B cell (primary cell): ENCODE data around the gene SWT1. TPM values are rescaled to one million over a fixed set of nuclear protein-coding genes. Genes with fewer than 3 reads are reported as not detected.

Source experiments
- ATAC-seq: fragments of 200-7000 bp; cut with Tn5 transposase; one replicate; pipeline ENCODE4 v1.10.0; 2021; ENCODE audit warnings: low read depth, mild to moderate bottlenecking, moderate number of reproducible peaks, moderate library complexity
- CTCF ChIA-PET: fragments of 350-600 bp; sonication (Branson Sonifier 250); formaldehyde crosslinking; loops from one replicate; lab custom pipeline; 2021; ENCODE audit warnings: antibody characterized with exemption, inconsistent platforms; lab: Charles Lee
- POLR2A ChIA-PET: fragments of 350-600 bp; sonication (Branson Sonifier 250); formaldehyde crosslinking; loops from one replicate; lab custom pipeline; 2021; ENCODE audit warnings: antibody characterized with exemption; lab: Charles Lee
- DNase-seq: peaks from one replicate; pipeline ENCODE4 v3.0.0; 2013
- H2AFZ ChIP-seq: 2 replicates; pipeline ENCODE4 v1.6.1; 2012; ENCODE audit warnings: mild to moderate bottlenecking, low read depth, low read length; ENCODE audit not compliant: insufficient read depth, poor library complexity, severe bottlenecking
- H3K27ac ChIP-seq, 2 donors: 1 replicate in 1 of 2; 2 replicates in 1 of 2; pipeline ENCODE4 v1.5.1; 2012 to 2013; ENCODE audit warnings: low read length in 2 of 2, mild to moderate bottlenecking in 2 of 2, moderate library complexity in 1 of 2
- H3K27me3 ChIP-seq, 4 experiments: fragments of 200-600 bp in 1 of 4; sonication (generic) in 1 of 4; replicated peaks in 1 of 4; 1 replicate in 2 of 4; 2 replicates in 2 of 4; pipeline versions ENCODE4 v1.6.1 to v1.7.0; 2013 to 2016; ENCODE audit warnings: low read length in 3 of 4, mild to moderate bottlenecking in 2 of 4, mixed read lengths in 1 of 4, moderate library complexity in 1 of 4; ENCODE audit not compliant: insufficient read depth in 4 of 4, control insufficient read depth in 3 of 4; ENCODE audit errors: control extremely low read depth in 1 of 4
- H3K36me3 ChIP-seq, 2 experiments: replicated peaks in 1 of 2; 1 replicate in 1 of 2; 2 replicates in 1 of 2; pipeline versions ENCODE4 v1.6.1 to v1.7.1; 2013; ENCODE audit warnings: low read length in 1 of 2; ENCODE audit not compliant: insufficient read depth in 2 of 2, control insufficient read depth in 1 of 2; ENCODE audit errors: control extremely low read depth in 1 of 2, extremely low read depth in 1 of 2
- H3K4me1 ChIP-seq, 2 donors: fragments of 200-600 bp in 1 of 2; sonication (generic) in 1 of 2; 1 replicate in 1 of 2; 2 replicates in 1 of 2; pipeline versions ENCODE4 v1.5.1 to v1.6.1; 2013 to 2017; ENCODE audit warnings: low read length in 2 of 2; ENCODE audit not compliant: control insufficient read depth in 2 of 2, insufficient read depth in 2 of 2
- H3K4me2 ChIP-seq: replicated peaks from 2 replicates; pipeline ENCODE3; 2012; ENCODE audit warnings: mild to moderate bottlenecking, low read depth, low read length; ENCODE audit not compliant: poor library complexity, severe bottlenecking
- H3K4me3 ChIP-seq, 5 experiments: fragments of 200-600 bp in 1 of 5; sonication (generic) in 1 of 5; 1 replicate in 3 of 5; 2 replicates in 2 of 5; pipeline versions ENCODE4 v1.5.1 to v1.7.0; 2011 to 2016; ENCODE audit warnings: low read length in 4 of 5, mild to moderate bottlenecking in 4 of 5, low read depth in 2 of 5, control low read depth in 1 of 5, moderate library complexity in 1 of 5; ENCODE audit not compliant: insufficient read depth in 1 of 5; ENCODE audit errors: control extremely low read depth in 1 of 5, extremely low read depth in 1 of 5
- H3K79me2 ChIP-seq: fragments of 200-600 bp; sonication (generic); one replicate; pipeline ENCODE4 v1.6.0; 2016; ENCODE audit warnings: low read length; ENCODE audit not compliant: control insufficient read depth, insufficient read depth
- H3K9ac ChIP-seq: fragments of 200-600 bp; sonication (generic); 2 replicates; pipeline ENCODE4 v1.6.1; 2017; ENCODE audit warnings: mild to moderate bottlenecking, low read length, moderate library complexity
- H3K9me3 ChIP-seq, 3 donors: one replicate each; pipeline versions ENCODE4 v1.6.1 to v1.7.1; 2013; ENCODE audit warnings: low read length in 2 of 3; ENCODE audit not compliant: control insufficient read depth in 2 of 3, insufficient read depth in 1 of 3; ENCODE audit errors: control extremely low read depth in 1 of 3
- H4K20me1 ChIP-seq: 2 replicates; pipeline ENCODE4 v1.6.0; 2012; ENCODE audit warnings: mild to moderate bottlenecking, low read length; ENCODE audit not compliant: insufficient read depth, control insufficient read depth, poor library complexity, severe bottlenecking
- H3K27ac Mint-ChIP-seq: one replicate; pipeline ENCODE4 v1.8.0; 2021; ENCODE audit warnings: mixed read lengths
- H3K27me3 Mint-ChIP-seq: one replicate; pipeline ENCODE4 v1.8.0; 2021; ENCODE audit warnings: mixed read lengths
- H3K4me1 Mint-ChIP-seq: one replicate; pipeline ENCODE4 v1.8.0; 2021; ENCODE audit warnings: mixed read lengths
- H3K4me3 Mint-ChIP-seq: one replicate; pipeline ENCODE4 v1.8.0; 2021; ENCODE audit warnings: mixed read lengths
- H3K9me3 Mint-ChIP-seq: one replicate; pipeline ENCODE4 v1.8.0; 2022; ENCODE audit warnings: mixed read lengths; ENCODE audit not compliant: insufficient read depth
- CTCF ChIP-seq: fragments of 200-600 bp; IDR thresholded peaks from one replicate; pipeline ENCODE4 v1.8.0; 2022; ENCODE audit warnings: antibody characterized with exemption, mild to moderate bottlenecking
- EZH2 ChIP-seq: IDR thresholded peaks from 2 replicates; pipeline ENCODE4 v1.6.1; 2012; ENCODE audit warnings: borderline replicate concordance, low read depth, mild to moderate bottlenecking, moderate library complexity, low read length; ENCODE audit not compliant: insufficient read depth, poor library complexity, severe bottlenecking
- WGBS: methylation state at CpG from one replicate; pipeline ENCODE4 v1.1.5; 2013; ENCODE audit warnings: missing lambda C conversion rate; ENCODE audit not compliant: insufficient coverage; 5-methylcytosine and 5-hydroxymethylcytosine counted together
- intact Hi-C: fragments of 100-400 bp; cut with micrococcal nuclease; formaldehyde crosslinking; loops from one replicate; pipeline ENCODE4 v1.10.0; 2022
- polyA plus RNA-seq: library from polyadenylated mRNA; depleted of rRNA; stranded (reverse); fragments of >200 nt; gene quantifications from 2 replicates; pipeline ENCODE4 v1.2.3, GENCODE V29; 2012
- total RNA-seq, 2 donors: library from RNA; stranded (reverse); fragments of 120-200 nt in 1 of 2; gene quantifications; 1 replicate in 1 of 2; 2 replicates in 1 of 2; pipeline versions ENCODE4 v1.2.3 to v1.2.4, GENCODE V29; 2013 to 2022

Gene SWT1
- total and polyA plus RNA-seq, 2 donors (not counting 1 experiment from before 2014, with no cell fraction given): 2.1 to 8.5 TPM

- TF ChIP-seq CTCF: no peak
- TF ChIP-seq EZH2: no peak
- CTCF ChIA-PET: no interaction called here
- POLR2A ChIA-PET: no interaction called here
Observed at GRCh38 chr1:185224132-185224531, 67.2 kb downstream of the SWT1 start.

GRCh38 chr1:185227161-185227560, 70.2 kb downstream of the SWT1 start:
- no peaks in the 10 kb centered on the region for H3K27me3 ChIP-seq
- H2AFZ ChIP-seq: no peak overlapping the region
- no peaks in the 10 kb centered on the region for H3K79me2 ChIP-seq
- Mint-ChIP-seq H3K4me3 (no peak overlapping the region), H3K27ac (no peak overlapping the region), H3K27me3 (no peaks in the 10 kb centered on the region), H3K4me1 (no peaks in the 10 kb centered on the region), H3K9me3 (peaks cover 3% of the 10 kb centered on the region)
- H3K27ac ChIP-seq: no peak overlapping the region
- H3K9me3 ChIP-seq: peaks cover 0 to 2% (median 0%) of the 10 kb centered on the region in 3 donors
- 100% methylated on average over 2 of the region's 4 CpGs for WGBS
- H4K20me1 ChIP-seq: no peaks in the 10 kb centered on the region
- CTCF ChIA-PET: no interaction called here
- ATAC-seq: no peak
- H3K4me2 ChIP-seq: no peak overlapping the region
- POLR2A ChIA-PET: no interaction called here
- no peak overlapping the region for H3K9ac ChIP-seq
- intact Hi-C loops: no loop called here
- peaks cover 0 to 6% of the 10 kb centered on the region in 2 experiments for H3K36me3 ChIP-seq
- TF ChIP-seq EZH2: no peak
- TF ChIP-seq CTCF: no peak
- no peak for DNase-seq
- H3K4me1 ChIP-seq: no peaks in the 10 kb centered on the region
- no peak overlapping the region for H3K4me3 ChIP-seq

More at GRCh38 chr1:185224132-185224531, 67.2 kb downstream of the SWT1 start:
- Histone ChIP-seq H3K9me3 (peaks cover 0 to 2% (median 0%) of the 10 kb centered on the region in 3 donors), H4K20me1 (no peaks in the 10 kb centered on the region), H3K4me3 (no peak overlapping the region), H2AFZ (no peak overlapping the region), H3K36me3 (peaks cover 0 to 7% of the 10 kb centered on the region in 2 experiments), H3K9ac (no peak overlapping the region), H3K27me3 (no peaks in the 10 kb centered on the region), H3K4me1 (no peaks in the 10 kb centered on the region), H3K79me2 (no peaks in the 10 kb centered on the region), H3K27ac (no peak overlapping the region), H3K4me2 (no peak overlapping the region)
- no peak overlapping the region for H3K27ac Mint-ChIP-seq
- ATAC-seq: no peak
- no peaks in the 10 kb centered on the region for H3K4me1 Mint-ChIP-seq
- no CpG with 5 or more reads among the region's 1 CpG for WGBS
- peaks cover 3% of the 10 kb centered on the region for H3K9me3 Mint-ChIP-seq
- no peaks in the 10 kb centered on the region for H3K27me3 Mint-ChIP-seq
- intact Hi-C loops: no loop called here
- H3K4me3 Mint-ChIP-seq: no peak overlapping the region
- no peak for DNase-seq
